ENCODE measurements around the gene CECR2. TPM values are rescaled to one million over a fixed set of nuclear protein-coding genes. Genes with fewer than 3 reads are reported as not detected.

CECR2 gene
- total and polyA plus RNA-seq, 10 of the 15 experiments (the other 5 are each of a cell fraction or from before 2014, with no cell fraction given): 0.01 to 0.08 (median 0.01) TPM; not detected in 7

- ATAC-seq (no peak), FAIRE-seq (no peak), DNase-seq (ENCODE audit: low read depth, low spot score) (no peak)
- TF ChIP-seq SMAD5 (IDR thresholded peaks at IDR 0.05; ENCODE audit: low read depth) (no peak), TCF7 (IDR thresholded peaks at IDR 0.05; ENCODE audit: borderline replicate concordance) (no peak)
- POLR2A ChIA-PET: no interaction called here
- Histone ChIP-seq H3K4me1 (ENCODE audit: control insufficient read depth, insufficient read depth, low read length) (no peaks in the 10 kb centered on the region), H3K36me3 (ENCODE audit: control insufficient read depth in 2 of 2, insufficient read depth in 2 of 2, low read length in 1 of 2) (no peaks in the 10 kb centered on the region), H2AFZ (ENCODE audit: control insufficient read depth, low read depth, low read length) (no peak overlapping the region), H3K9ac (ENCODE audit: control insufficient read depth, insufficient read depth, low read length) (no peak overlapping the region), H3K27ac (ENCODE audit: control insufficient read depth, insufficient read depth) (no peak overlapping the region), H3K4me3 (no peak overlapping the region), H3K9me3 (replicated peaks; ENCODE audit: control insufficient read depth, insufficient read depth, low read length) (no peaks in the 10 kb centered on the region), H3K4me2 (ENCODE audit: control insufficient read depth, insufficient read depth) (no peak overlapping the region), H3K79me2 (ENCODE audit: control insufficient read depth, insufficient read depth, low read length) (no peaks in the 10 kb centered on the region), H4K20me1 (ENCODE audit: control insufficient read depth, insufficient read depth) (no peaks in the 10 kb centered on the region), H3K27me3 (replicated peaks in 1 of 2; ENCODE audit: control insufficient read depth in 2 of 2, insufficient read depth in 2 of 2, low read length in 1 of 2) (no peaks in the 10 kb centered on the region)
- intact Hi-C loops (cut with micrococcal nuclease; ENCODE audit: unreplicated experiment): no loop called here
- CTCF ChIA-PET: interaction anchor here (0.8 kb wide), 1 partner anchor 227 kb away, joined by 3 read pairs; no protein-coding TSS in a partner anchor
- RAD21 ChIA-PET (ENCODE audit: unreplicated experiment): no interaction called here
- SMC1A ChIA-PET (ENCODE audit: uncharacterized antibody, unreplicated experiment): no interaction called here
- BruUV-seq (replicated peaks): no TSS peak
- 43% methylated on average over 7 of the region's 7 CpGs for WGBS (ENCODE audit: insufficient coverage, insufficient replicate concordance, low lambda C conversion rate, missing lambda C conversion rate)
- in situ Hi-C loops (cut with MboI): no loop called here
These were observed 32.5 kb downstream of the CECR2 start for GRCh38 chr22:17401728-17402127.

GRCh38 chr22:17402293-17402692 lies 33.0 kb downstream of the CECR2 start:
- no peak overlapping the region for H3K4me3 ChIP-seq
- no peaks in the 10 kb centered on the region for H3K27me3 ChIP-seq (replicated peaks in 1 of 2; ENCODE audit: control insufficient read depth in 2 of 2, insufficient read depth in 2 of 2, low read length in 1 of 2)
- BruUV-seq (replicated peaks): no TSS peak
- H3K9me3 ChIP-seq (replicated peaks; ENCODE audit: control insufficient read depth, insufficient read depth, low read length): no peaks in the 10 kb centered on the region
- H3K79me2 ChIP-seq (ENCODE audit: control insufficient read depth, insufficient read depth, low read length): no peaks in the 10 kb centered on the region
- no peak overlapping the region for H2AFZ ChIP-seq (ENCODE audit: control insufficient read depth, low read depth, low read length)
- POLR2A ChIA-PET: no interaction called here
- H3K27ac ChIP-seq (ENCODE audit: control insufficient read depth, insufficient read depth): no peak overlapping the region
- no peak for DNase-seq (ENCODE audit: low read depth, low spot score)
- no peak for ATAC-seq
- CTCF ChIA-PET: interaction anchor here (0.8 kb wide), 1 partner anchor 227 kb away, joined by 3 read pairs; no protein-coding TSS in a partner anchor
- SMC1A ChIA-PET (ENCODE audit: uncharacterized antibody, unreplicated experiment): no interaction called here
- no peaks in the 10 kb centered on the region for H4K20me1 ChIP-seq (ENCODE audit: control insufficient read depth, insufficient read depth)
- intact Hi-C loops (cut with micrococcal nuclease; ENCODE audit: unreplicated experiment) (no loop called here), in situ Hi-C loops (cut with MboI) (no loop called here)
- RAD21 ChIA-PET (ENCODE audit: unreplicated experiment): interaction anchor here (1.3 kb wide), 1 partner anchor 8 kb away, joined by 3 read pairs; no protein-coding TSS in a partner anchor
- no peak overlapping the region for H3K9ac ChIP-seq (ENCODE audit: control insufficient read depth, insufficient read depth, low read length)
- no peaks in the 10 kb centered on the region for H3K36me3 ChIP-seq (ENCODE audit: control insufficient read depth in 2 of 2, insufficient read depth in 2 of 2, low read length in 1 of 2)
- no peak overlapping the region for H3K4me2 ChIP-seq (ENCODE audit: control insufficient read depth, insufficient read depth)
- no peaks in the 10 kb centered on the region for H3K4me1 ChIP-seq (ENCODE audit: control insufficient read depth, insufficient read depth, low read length)
- no peak for TF ChIP-seq RCOR1 (conservative IDR thresholded peaks at IDR 0.05; ENCODE audit: low read depth, low read length)
- no peak for TF ChIP-seq EED (IDR thresholded peaks at IDR 0.05; ENCODE audit: low read depth)
- TF ChIP-seq E2F8 (IDR thresholded peaks at IDR 0.05; ENCODE audit: low read depth, partially characterized antibody): no peak
- no peak for FAIRE-seq
